ENCODE data around the gene AQP12B.
"Not testable (repeated sequence)": the region's sequence is repeated elsewhere in the genome, so short reads cannot be mapped to it uniquely, and the experiment has no call there.

AQP12B gene

DNA sequence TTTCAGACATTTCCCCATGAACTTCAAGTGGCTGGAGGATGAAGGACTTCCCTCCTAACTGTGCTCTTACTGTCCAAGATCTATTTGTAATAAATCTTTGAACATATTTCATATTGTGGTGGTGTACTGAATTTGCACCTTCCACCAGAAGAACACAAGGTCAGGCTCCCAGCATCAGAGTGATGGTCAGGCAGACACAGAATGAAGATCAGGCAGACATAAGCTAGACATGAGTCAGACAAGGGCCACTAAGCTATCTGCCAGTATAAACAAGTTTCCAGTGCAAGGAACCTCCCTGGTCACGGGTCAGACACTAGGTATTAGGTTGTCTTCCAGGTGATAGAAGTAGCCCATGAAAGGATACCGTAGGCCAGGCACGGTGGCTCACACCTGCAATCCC is 20.0 kb downstream of the AQP12B start:
- H3K9me3 Mint-ChIP-seq: no peaks in the 10 kb centered on the region
- H3K4me3 Mint-ChIP-seq: no peak overlapping the region
- H3K4me1 Mint-ChIP-seq (ENCODE audit: low read depth): no peaks in the 10 kb centered on the region
- peaks cover 46% of the 10 kb centered on the region for H3K27me3 Mint-ChIP-seq
- no peak overlapping the region for H3K27ac Mint-ChIP-seq
- H3K36me3 Mint-ChIP-seq (ENCODE audit: low read depth): no peaks in the 10 kb centered on the region

DNA sequence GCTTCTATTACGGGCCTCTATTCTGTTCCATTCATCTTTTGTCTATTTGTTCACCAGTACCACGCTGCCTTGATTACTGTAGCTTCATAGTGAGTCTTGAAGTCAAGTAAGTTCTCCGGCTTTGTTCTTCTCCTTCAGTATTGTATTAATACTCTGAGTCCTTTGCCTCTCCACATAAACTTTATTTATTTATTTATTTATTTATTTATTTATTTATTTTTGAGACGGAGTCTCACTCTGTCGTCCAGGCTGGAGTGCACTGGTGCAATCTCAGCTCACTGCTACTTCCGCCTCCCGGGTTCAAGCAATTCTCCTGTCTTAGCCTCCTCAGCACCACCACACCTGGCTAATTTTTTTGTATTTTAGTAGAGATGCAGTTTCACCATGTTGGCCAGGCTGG is 22.8 kb downstream of the AQP12B start:
- not testable (repeated sequence) for H3K27ac Mint-ChIP-seq; H3K9me3 Mint-ChIP-seq; H3K4me3 Mint-ChIP-seq; H3K36me3 Mint-ChIP-seq (ENCODE audit: low read depth)
- H3K4me1 Mint-ChIP-seq (ENCODE audit: low read depth): peaks cover 17% of the 10 kb centered on the region
- H3K27me3 Mint-ChIP-seq: peaks cover 29% of the 10 kb centered on the region

- Mint-ChIP-seq H3K36me3 (ENCODE audit: low read depth) (no peaks in the 10 kb centered on the region), H3K27me3 (peaks cover 29% of the 10 kb centered on the region), H3K4me3 (no peak overlapping the region), H3K4me1 (ENCODE audit: low read depth) (peaks cover 19% of the 10 kb centered on the region), H3K9me3 (no peaks in the 10 kb centered on the region), H3K27ac (no peak overlapping the region)
Observed at GRCh38 chr2:240655931-240656886, 26.5 kb downstream of the AQP12B start.

DNA sequence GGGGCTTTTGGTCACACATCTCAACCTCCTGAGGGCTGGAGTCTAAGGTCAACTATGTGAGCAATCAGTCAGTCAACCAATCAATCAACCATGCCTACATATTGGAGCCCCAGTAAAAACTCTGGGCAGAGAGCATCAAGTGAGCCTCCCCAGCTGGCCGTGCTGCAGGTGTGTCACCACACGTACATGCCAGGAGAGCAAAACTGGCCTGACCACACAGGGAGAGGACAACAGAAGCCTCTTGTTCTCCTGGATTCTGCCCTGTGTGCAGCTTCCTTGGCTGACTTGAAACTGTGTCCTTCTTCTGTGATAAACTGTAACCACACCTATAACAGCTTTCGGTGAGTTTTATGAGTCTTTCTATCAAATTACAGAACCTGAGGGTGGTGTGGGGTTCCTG is 31.5 kb downstream of the AQP12B start:
- no peaks in the 10 kb centered on the region for H3K9me3 Mint-ChIP-seq
- H3K27me3 Mint-ChIP-seq: peaks cover 28% of the 10 kb centered on the region
- H3K4me1 Mint-ChIP-seq (ENCODE audit: low read depth): peaks cover 15% of the 10 kb centered on the region
- no peaks in the 10 kb centered on the region for H3K36me3 Mint-ChIP-seq (ENCODE audit: low read depth)
- no peak overlapping the region for H3K27ac Mint-ChIP-seq
- no peak overlapping the region for H3K4me3 Mint-ChIP-seq

DNA sequence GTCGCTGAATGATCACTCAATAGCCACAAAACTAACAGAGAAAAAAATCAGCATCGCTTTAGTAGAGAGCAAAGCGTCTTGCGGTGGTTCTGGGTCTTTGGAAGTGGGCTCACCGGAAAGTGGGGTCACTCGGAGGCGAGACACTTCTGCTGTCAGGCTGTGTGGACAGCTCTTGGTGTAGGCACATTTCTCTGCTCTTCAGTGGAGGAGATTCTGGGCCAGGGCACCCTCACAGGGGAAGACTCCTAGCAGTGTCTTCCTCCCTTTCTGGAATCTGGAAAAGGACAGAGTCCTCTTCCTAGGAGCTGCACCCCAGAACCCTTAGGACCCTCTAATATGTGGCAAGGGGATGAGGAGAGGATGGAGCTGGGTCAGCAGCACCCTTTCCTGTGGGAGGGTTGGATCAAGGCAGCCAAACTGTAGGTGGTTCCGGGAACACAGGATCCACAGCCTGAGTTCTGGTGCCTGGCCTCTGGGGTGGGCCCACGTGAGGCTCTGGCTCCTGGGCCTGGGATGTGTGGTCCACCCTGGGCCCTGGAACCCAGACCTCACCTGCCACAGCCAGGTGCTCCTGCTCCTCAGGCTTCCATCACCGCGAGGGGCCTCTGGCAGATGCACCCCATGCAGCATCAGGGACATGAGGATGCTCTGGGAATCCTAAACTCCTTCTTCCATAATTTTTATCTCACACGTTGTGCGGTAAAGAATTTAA is 32.3 kb downstream of the AQP12B start:
- H3K9me3 Mint-ChIP-seq: no peaks in the 10 kb centered on the region
- H3K4me3 Mint-ChIP-seq: no peak overlapping the region
- peaks cover 28% of the 10 kb centered on the region for H3K27me3 Mint-ChIP-seq
- H3K36me3 Mint-ChIP-seq (ENCODE audit: low read depth): no peaks in the 10 kb centered on the region
- peaks cover 7% of the 10 kb centered on the region for H3K4me1 Mint-ChIP-seq (ENCODE audit: low read depth)
- H3K27ac Mint-ChIP-seq: no peak overlapping the region

DNA sequence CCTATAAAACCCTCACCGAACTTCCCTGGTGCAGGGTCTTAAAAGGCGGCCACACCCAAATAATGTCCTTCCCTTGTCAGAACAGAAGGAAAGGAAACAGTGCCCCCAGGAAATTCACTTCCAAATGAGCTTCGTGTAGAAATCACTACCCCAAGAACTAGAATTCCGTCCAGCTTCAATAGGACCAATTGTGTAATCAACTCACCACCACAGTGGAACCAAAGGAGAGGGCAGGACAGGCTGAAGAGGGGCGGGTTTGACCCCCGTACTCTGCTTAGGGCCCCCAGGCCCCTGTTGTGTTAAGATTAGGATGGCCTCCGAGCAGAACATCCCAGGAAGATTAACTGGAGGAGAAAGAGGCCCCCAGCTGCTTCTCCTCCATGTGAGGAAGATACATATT is 33.4 kb downstream of the AQP12B start:
- no peaks in the 10 kb centered on the region for H3K9me3 Mint-ChIP-seq
- H3K36me3 Mint-ChIP-seq (ENCODE audit: low read depth): no peaks in the 10 kb centered on the region
- no peak overlapping the region for H3K27ac Mint-ChIP-seq
- H3K4me1 Mint-ChIP-seq (ENCODE audit: low read depth): no peaks in the 10 kb centered on the region
- H3K27me3 Mint-ChIP-seq: peaks cover 19% of the 10 kb centered on the region
- H3K4me3 Mint-ChIP-seq: no peak overlapping the region

- Mint-ChIP-seq H3K27me3 (peaks cover 18% of the 10 kb centered on the region), H3K27ac (no peak overlapping the region)
Observed at GRCh38 chr2:240648650-240649275, 33.9 kb downstream of the AQP12B start.

GRCh38 chr2:240648155-240648649 is 34.5 kb downstream of the AQP12B start:
- H3K27me3 Mint-ChIP-seq: peaks cover 18% of the 10 kb centered on the region

More at GRCh38 chr2:240648650-240649275, 33.9 kb downstream of the AQP12B start:
- no peak overlapping the region for H3K4me3 Mint-ChIP-seq
- no peaks in the 10 kb centered on the region for H3K36me3 Mint-ChIP-seq (ENCODE audit: low read depth)
- H3K4me1 Mint-ChIP-seq (ENCODE audit: low read depth): no peaks in the 10 kb centered on the region
- H3K9me3 Mint-ChIP-seq: no peaks in the 10 kb centered on the region

DNA sequence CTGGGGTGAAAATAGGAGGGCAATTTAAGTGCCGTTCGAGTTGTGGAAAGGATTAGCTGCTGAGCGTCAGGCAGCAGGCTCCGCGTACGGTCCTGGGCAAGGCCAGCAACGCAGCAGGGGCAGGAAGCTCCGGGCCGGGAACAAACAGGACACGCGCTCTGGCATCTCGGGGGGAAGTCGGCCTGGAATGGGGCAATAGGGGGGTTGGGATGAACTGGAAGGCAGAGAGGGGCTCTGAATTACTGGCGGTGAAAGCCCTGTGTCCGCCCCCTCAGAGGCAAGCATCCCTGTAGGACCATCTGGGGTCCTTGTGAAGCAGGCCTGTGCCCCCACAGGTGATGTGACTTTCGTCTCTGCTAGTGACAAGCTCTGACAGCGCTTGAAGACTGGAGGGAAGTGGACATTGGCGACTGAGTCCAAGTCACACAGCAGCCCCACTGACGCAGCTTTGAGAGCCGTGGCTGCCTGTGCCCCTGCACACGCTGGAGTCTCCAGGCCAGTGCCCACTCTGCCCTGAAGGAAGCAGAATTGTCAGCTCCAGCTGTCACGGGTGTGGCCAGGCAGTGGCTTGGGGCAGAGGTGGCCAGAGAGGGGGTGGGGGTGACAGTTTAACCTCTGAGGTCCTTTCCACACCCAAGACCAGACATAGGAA is 35.1 kb downstream of the AQP12B start:
- Mint-ChIP-seq H3K36me3 (ENCODE audit: low read depth) (no peaks in the 10 kb centered on the region), H3K27ac (no peak overlapping the region), H3K9me3 (no peaks in the 10 kb centered on the region), H3K27me3 (peaks cover 17% of the 10 kb centered on the region), H3K4me1 (ENCODE audit: low read depth) (no peaks in the 10 kb centered on the region), H3K4me3 (no peak overlapping the region)

More at GRCh38 chr2:240648155-240648649, 34.5 kb downstream of the AQP12B start:
- Mint-ChIP-seq H3K9me3 (no peaks in the 10 kb centered on the region), H3K27ac (no peak overlapping the region), H3K4me1 (ENCODE audit: low read depth) (no peaks in the 10 kb centered on the region), H3K4me3 (no peak overlapping the region), H3K36me3 (ENCODE audit: low read depth) (no peaks in the 10 kb centered on the region)

GRCh38 chr2:240646900-240647502 is 35.7 kb downstream of the AQP12B start:
- no peak overlapping the region for H3K27ac Mint-ChIP-seq
- H3K27me3 Mint-ChIP-seq: peaks cover 14% of the 10 kb centered on the region
- H3K4me3 Mint-ChIP-seq: no peak overlapping the region
- H3K36me3 Mint-ChIP-seq (ENCODE audit: low read depth): no peaks in the 10 kb centered on the region
- H3K9me3 Mint-ChIP-seq: no peaks in the 10 kb centered on the region
- no peaks in the 10 kb centered on the region for H3K4me1 Mint-ChIP-seq (ENCODE audit: low read depth)

DNA sequence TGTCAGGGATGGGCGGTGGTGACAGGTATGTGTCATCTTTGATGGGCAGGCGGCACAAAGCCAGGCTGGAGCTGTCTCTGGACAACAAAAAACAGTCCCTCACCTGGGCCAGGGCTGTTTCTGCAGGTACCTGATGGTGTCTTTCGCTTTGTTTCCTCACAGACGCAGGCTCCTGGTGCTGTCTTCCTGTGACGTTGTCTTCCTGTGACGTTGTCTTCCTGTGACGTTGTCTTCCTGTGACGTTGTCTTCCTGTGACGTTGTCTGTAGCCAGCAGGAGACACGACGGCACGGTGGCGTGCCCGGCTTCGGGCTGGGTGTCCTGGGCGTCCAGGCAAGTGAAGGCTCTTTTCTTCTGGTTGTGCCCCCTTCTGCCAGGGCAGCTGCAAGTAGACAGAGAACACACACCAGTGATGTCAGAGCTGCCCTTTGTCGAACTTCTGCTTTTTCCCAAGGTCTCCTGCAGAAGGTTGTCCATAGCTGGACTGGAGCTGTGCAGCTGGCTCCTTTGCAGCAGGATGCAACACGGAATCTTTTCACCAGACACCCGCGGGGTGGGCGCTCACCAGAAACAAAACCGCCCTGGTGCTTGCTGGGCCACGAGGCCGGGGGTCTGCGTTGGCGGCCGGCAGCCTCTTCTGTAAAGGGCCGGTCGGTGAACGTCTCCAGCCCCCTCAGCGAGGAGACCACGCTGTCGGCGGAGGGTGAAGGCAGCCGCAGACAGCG is 36.3 kb downstream of the AQP12B start:
- Mint-ChIP-seq H3K4me3 (no peak overlapping the region), H3K27me3 (peaks cover 14% of the 10 kb centered on the region), H3K9me3 (no peaks in the 10 kb centered on the region), H3K36me3 (ENCODE audit: low read depth) (no peaks in the 10 kb centered on the region), H3K4me1 (ENCODE audit: low read depth) (no peaks in the 10 kb centered on the region), H3K27ac (no peak overlapping the region)

GRCh38 chr2:240645801-240646175 is 36.9 kb downstream of the AQP12B start:
- no peak overlapping the region for H3K27ac Mint-ChIP-seq
- H3K4me3 Mint-ChIP-seq: no peak overlapping the region
- no peaks in the 10 kb centered on the region for H3K4me1 Mint-ChIP-seq (ENCODE audit: low read depth)
- H3K9me3 Mint-ChIP-seq: no peaks in the 10 kb centered on the region
- H3K36me3 Mint-ChIP-seq (ENCODE audit: low read depth): no peaks in the 10 kb centered on the region
- peaks cover 14% of the 10 kb centered on the region for H3K27me3 Mint-ChIP-seq

GRCh38 chr2:240645346-240645745 is 37.3 kb downstream of the AQP12B start:
- no peaks in the 10 kb centered on the region for H3K36me3 Mint-ChIP-seq (ENCODE audit: low read depth)
- no peak overlapping the region for H3K27ac Mint-ChIP-seq
- H3K9me3 Mint-ChIP-seq: no peaks in the 10 kb centered on the region
- no peaks in the 10 kb centered on the region for H3K4me1 Mint-ChIP-seq (ENCODE audit: low read depth)
- peaks cover 14% of the 10 kb centered on the region for H3K27me3 Mint-ChIP-seq
- H3K4me3 Mint-ChIP-seq: no peak overlapping the region

DNA sequence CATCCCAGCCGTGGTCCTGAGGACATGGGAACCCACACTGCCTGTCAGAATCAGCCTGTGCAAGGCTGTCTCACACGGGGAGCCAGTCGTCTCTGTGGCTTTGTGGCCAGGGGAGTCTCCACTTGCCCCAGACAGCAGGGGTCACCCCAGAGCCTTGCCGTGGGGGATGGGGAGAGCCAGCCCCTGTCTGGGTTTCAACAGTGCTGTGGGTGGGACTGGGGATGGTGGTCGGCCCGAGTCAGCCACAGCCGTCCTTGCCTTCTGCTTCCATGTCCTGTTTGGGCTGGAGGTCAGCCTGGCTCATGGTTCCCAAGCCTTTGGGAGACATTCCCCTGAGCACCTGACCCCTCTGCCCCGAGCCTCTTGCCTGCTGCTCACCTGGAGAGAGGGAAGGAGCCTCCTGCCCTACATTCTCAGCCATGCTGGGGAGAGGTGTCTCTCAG is 37.8 kb downstream of the AQP12B start:
- Mint-ChIP-seq H3K9me3 (no peaks in the 10 kb centered on the region), H3K27ac (no peak overlapping the region)

More for the DNA sequence above, 37.8 kb downstream of the AQP12B start:
- H3K4me3 Mint-ChIP-seq: no peak overlapping the region
- no peaks in the 10 kb centered on the region for H3K36me3 Mint-ChIP-seq (ENCODE audit: low read depth)
- H3K27me3 Mint-ChIP-seq: peaks cover 14% of the 10 kb centered on the region
- H3K4me1 Mint-ChIP-seq (ENCODE audit: low read depth): no peaks in the 10 kb centered on the region
